ENCODE results near the gene ITGA2. TPM values are rescaled to one million over a fixed set of nuclear protein-coding genes. Genes with fewer than 3 reads are reported as not detected.

ITGA2 gene
- total and polyA plus RNA-seq, 5 donors from 2014 or later, result 0.03 to 0.42 (median 0.06) TPM

- no peak for DNase-seq
- no peaks in the 10 kb centered on the region for H3K9me3 ChIP-seq (ENCODE audit: control insufficient read depth in 2 of 2, low read length in 2 of 2)
- no peak overlapping the region for H3K27ac Mint-ChIP-seq
- H3K9me3 Mint-ChIP-seq, result no peaks in the 10 kb centered on the region
- H3K27ac ChIP-seq (ENCODE audit: insufficient read depth, low read length, poor library complexity, severe bottlenecking), result no peak overlapping the region
- no peaks in the 10 kb centered on the region for H3K36me3 ChIP-seq (ENCODE audit: control insufficient read depth, insufficient read depth, low read length)
- H3K27me3 Mint-ChIP-seq, result peaks cover 17% of the 10 kb centered on the region
- H3K4me1 ChIP-seq (ENCODE audit: control insufficient read depth, insufficient read depth, low read length, poor library complexity, severe bottlenecking), result no peaks in the 10 kb centered on the region
- H3K4me3 ChIP-seq (ENCODE audit: low read depth, low read length), result no peak overlapping the region
- ATAC-seq (ENCODE audit: low read depth in 2 of 2), result no peak
- H3K4me3 Mint-ChIP-seq, result no peak overlapping the region
- H3K27me3 ChIP-seq (ENCODE audit: control insufficient read depth, insufficient read depth, low read length), result no peaks in the 10 kb centered on the region
- H3K4me1 Mint-ChIP-seq, result peaks cover 5 to 30% (median 7%) of the 10 kb centered on the region in 4 donors
- no peaks in the 10 kb centered on the region for H3K36me3 Mint-ChIP-seq
Measured at GRCh38 chr5:53009816-53010215, 20.7 kb downstream of the ITGA2 start.

DNA sequence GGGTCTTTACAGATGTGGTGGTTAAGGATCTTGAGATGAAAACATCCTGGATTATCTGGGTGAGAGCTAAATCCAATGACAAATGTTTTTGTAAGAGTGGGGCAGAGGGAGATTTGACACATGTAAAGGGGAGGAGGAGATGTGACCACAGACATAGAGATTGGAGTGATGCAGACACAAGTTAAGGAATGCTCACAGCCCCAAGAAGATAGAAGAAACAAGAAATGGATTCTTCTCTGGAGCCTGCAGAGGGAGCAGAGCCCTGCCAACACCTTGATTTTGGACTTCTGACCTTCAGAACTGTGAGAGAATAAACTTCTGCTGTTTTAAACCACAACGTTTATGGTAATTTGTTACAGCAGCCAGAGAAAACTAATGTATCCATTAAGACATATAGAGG, 21.7 kb downstream of the ITGA2 start:
- DNase-seq, result no peak
- ATAC-seq (ENCODE audit: low read depth in 2 of 2), result no peak
- H3K4me1 Mint-ChIP-seq, result peaks cover 4 to 32% (median 7%) of the 10 kb centered on the region in 4 donors
- H3K36me3 Mint-ChIP-seq, result no peaks in the 10 kb centered on the region
- H3K9me3 Mint-ChIP-seq, result peaks cover 0 to 2% (median 0%) of the 10 kb centered on the region in 7 donors
- peaks cover 26% of the 10 kb centered on the region for H3K27me3 Mint-ChIP-seq
- Histone ChIP-seq H3K9me3 (ENCODE audit: control insufficient read depth in 2 of 2, low read length in 2 of 2) (no peaks in the 10 kb centered on the region), H3K27ac (ENCODE audit: insufficient read depth, low read length, poor library complexity, severe bottlenecking) (no peak overlapping the region), H3K4me3 (ENCODE audit: low read depth, low read length) (no peak overlapping the region), H3K27me3 (ENCODE audit: control insufficient read depth, insufficient read depth, low read length) (peaks cover 3% of the 10 kb centered on the region), H3K36me3 (ENCODE audit: control insufficient read depth, insufficient read depth, low read length) (no peaks in the 10 kb centered on the region), H3K4me1 (ENCODE audit: control insufficient read depth, insufficient read depth, low read length, poor library complexity, severe bottlenecking) (no peaks in the 10 kb centered on the region)
- no peak overlapping the region for H3K27ac Mint-ChIP-seq
- no peak overlapping the region for H3K4me3 Mint-ChIP-seq

- DNase-seq (no peak), ATAC-seq (ENCODE audit: low read depth in 2 of 2) (no peak)
- H3K9me3 ChIP-seq (ENCODE audit: control insufficient read depth in 2 of 2, low read length in 2 of 2), result no peaks in the 10 kb centered on the region
- Mint-ChIP-seq H3K36me3 (no peaks in the 10 kb centered on the region), H3K4me1 (peaks cover 4 to 32% (median 7%) of the 10 kb centered on the region in 4 donors), H3K27me3 (peaks cover 30% of the 10 kb centered on the region), H3K9me3 (peaks cover 0 to 2% (median 0%) of the 10 kb centered on the region in 7 donors), H3K4me3 (no peak overlapping the region), H3K27ac (no peak overlapping the region)
- H3K4me1 ChIP-seq (ENCODE audit: control insufficient read depth, insufficient read depth, low read length, poor library complexity, severe bottlenecking), result no peaks in the 10 kb centered on the region
- no peaks in the 10 kb centered on the region for H3K36me3 ChIP-seq (ENCODE audit: control insufficient read depth, insufficient read depth, low read length)
- no peak overlapping the region for H3K4me3 ChIP-seq (ENCODE audit: low read depth, low read length)
- no peak overlapping the region for H3K27ac ChIP-seq (ENCODE audit: insufficient read depth, low read length, poor library complexity, severe bottlenecking)
- H3K27me3 ChIP-seq (ENCODE audit: control insufficient read depth, insufficient read depth, low read length), result peaks cover 6% of the 10 kb centered on the region
Measured at GRCh38 chr5:53011233-53011632, 22.1 kb downstream of the ITGA2 start.

GRCh38 chr5:53013857-53014256, 24.7 kb downstream of the ITGA2 start:
- no peak overlapping the region for H3K27ac ChIP-seq (ENCODE audit: insufficient read depth, low read length, poor library complexity, severe bottlenecking)
- H3K4me1 Mint-ChIP-seq, result peaks cover 0 to 20% (median 3%) of the 10 kb centered on the region in 4 donors
- DNase-seq (no peak), ATAC-seq (ENCODE audit: low read depth in 2 of 2) (no peak)
- H3K27ac Mint-ChIP-seq, result no peak overlapping the region
- no peaks in the 10 kb centered on the region for H3K4me1 ChIP-seq (ENCODE audit: control insufficient read depth, insufficient read depth, low read length, poor library complexity, severe bottlenecking)
- H3K9me3 ChIP-seq (ENCODE audit: control insufficient read depth in 2 of 2, low read length in 2 of 2), result no peaks in the 10 kb centered on the region
- H3K27me3 ChIP-seq (ENCODE audit: control insufficient read depth, insufficient read depth, low read length), result peaks cover 6% of the 10 kb centered on the region
- peaks cover 39% of the 10 kb centered on the region for H3K27me3 Mint-ChIP-seq
- no peaks in the 10 kb centered on the region for H3K36me3 Mint-ChIP-seq
- H3K36me3 ChIP-seq (ENCODE audit: control insufficient read depth, insufficient read depth, low read length), result no peaks in the 10 kb centered on the region
- peaks cover 0 to 2% (median 0%) of the 10 kb centered on the region in 7 donors for H3K9me3 Mint-ChIP-seq
- H3K4me3 Mint-ChIP-seq, result no peak overlapping the region
- H3K4me3 ChIP-seq (ENCODE audit: low read depth, low read length), result no peak overlapping the region

DNA sequence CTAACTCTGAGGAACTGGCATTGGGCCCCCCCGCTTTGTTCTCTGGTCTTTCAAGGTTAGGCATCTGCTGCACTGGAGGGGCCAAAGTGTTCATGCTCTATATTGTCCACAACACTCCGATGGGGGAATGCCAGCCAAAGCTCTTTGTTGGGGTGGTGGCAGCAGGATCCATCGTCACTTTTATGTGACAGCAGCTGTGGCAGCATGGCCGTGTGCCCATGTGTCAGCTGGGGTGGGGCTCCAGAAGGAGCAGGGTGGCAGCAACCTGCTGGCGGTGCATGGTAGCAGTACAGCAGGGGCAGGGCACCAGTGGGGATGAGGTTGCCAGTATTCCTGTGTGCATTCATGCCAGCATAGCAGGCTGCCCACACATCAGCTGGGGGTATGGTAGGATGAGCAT, 28.2 kb downstream of the ITGA2 start:
- Mint-ChIP-seq H3K4me1 (peaks cover 0 to 16% (median 3%) of the 10 kb centered on the region in 4 donors), H3K27me3 (peaks cover 39% of the 10 kb centered on the region), H3K27ac (no peak overlapping the region), H3K9me3 (peaks cover 0 to 2% (median 0%) of the 10 kb centered on the region in 7 donors), H3K4me3 (no peak overlapping the region), H3K36me3 (no peaks in the 10 kb centered on the region)
- Histone ChIP-seq H3K27me3 (ENCODE audit: control insufficient read depth, insufficient read depth, low read length) (peaks cover 6% of the 10 kb centered on the region), H3K4me1 (ENCODE audit: control insufficient read depth, insufficient read depth, low read length, poor library complexity, severe bottlenecking) (no peaks in the 10 kb centered on the region), H3K9me3 (ENCODE audit: control insufficient read depth in 2 of 2, low read length in 2 of 2) (no peaks in the 10 kb centered on the region), H3K27ac (ENCODE audit: insufficient read depth, low read length, poor library complexity, severe bottlenecking) (no peak overlapping the region), H3K36me3 (ENCODE audit: control insufficient read depth, insufficient read depth, low read length) (no peaks in the 10 kb centered on the region), H3K4me3 (ENCODE audit: low read depth, low read length) (no peak overlapping the region)
- ATAC-seq (ENCODE audit: low read depth in 2 of 2) (no peak), DNase-seq (no peak)

GRCh38 chr5:53017794-53018391, 28.7 kb downstream of the ITGA2 start:
- Mint-ChIP-seq H3K27me3 (peaks cover 38% of the 10 kb centered on the region), H3K9me3 (peaks cover 0 to 2% (median 0%) of the 10 kb centered on the region in 7 donors), H3K4me3 (no peak overlapping the region), H3K36me3 (no peaks in the 10 kb centered on the region), H3K27ac (no peak overlapping the region), H3K4me1 (peaks cover 0 to 16% (median 3%) of the 10 kb centered on the region in 4 donors)
- DNase-seq, result no peak
- ATAC-seq (ENCODE audit: low read depth in 2 of 2), result no peak
- no peaks in the 10 kb centered on the region for H3K4me1 ChIP-seq (ENCODE audit: control insufficient read depth, insufficient read depth, low read length, poor library complexity, severe bottlenecking)
- H3K27ac ChIP-seq (ENCODE audit: insufficient read depth, low read length, poor library complexity, severe bottlenecking), result no peak overlapping the region
- H3K4me3 ChIP-seq (ENCODE audit: low read depth, low read length), result no peak overlapping the region
- H3K36me3 ChIP-seq (ENCODE audit: control insufficient read depth, insufficient read depth, low read length), result no peaks in the 10 kb centered on the region
- no peaks in the 10 kb centered on the region for H3K9me3 ChIP-seq (ENCODE audit: control insufficient read depth in 2 of 2, low read length in 2 of 2)
- peaks cover 6% of the 10 kb centered on the region for H3K27me3 ChIP-seq (ENCODE audit: control insufficient read depth, insufficient read depth, low read length)

GRCh38 chr5:53019320-53019719, 30.2 kb downstream of the ITGA2 start:
- DNase-seq (no peak), ATAC-seq (ENCODE audit: low read depth in 2 of 2) (no peak)
- Histone ChIP-seq H3K27ac (ENCODE audit: insufficient read depth, low read length, poor library complexity, severe bottlenecking) (no peak overlapping the region), H3K36me3 (ENCODE audit: control insufficient read depth, insufficient read depth, low read length) (no peaks in the 10 kb centered on the region), H3K4me1 (ENCODE audit: control insufficient read depth, insufficient read depth, low read length, poor library complexity, severe bottlenecking) (no peaks in the 10 kb centered on the region), H3K9me3 (ENCODE audit: control insufficient read depth in 2 of 2, low read length in 2 of 2) (no peaks in the 10 kb centered on the region), H3K27me3 (ENCODE audit: control insufficient read depth, insufficient read depth, low read length) (peaks cover 6% of the 10 kb centered on the region), H3K4me3 (ENCODE audit: low read depth, low read length) (no peak overlapping the region)
- Mint-ChIP-seq H3K4me3 (no peak overlapping the region), H3K36me3 (no peaks in the 10 kb centered on the region), H3K4me1 (peaks cover 0 to 12% (median 3%) of the 10 kb centered on the region in 4 donors), H3K27ac (no peak overlapping the region), H3K9me3 (peaks cover 0 to 2% (median 0%) of the 10 kb centered on the region in 7 donors), H3K27me3 (peaks cover 27% of the 10 kb centered on the region)

DNA sequence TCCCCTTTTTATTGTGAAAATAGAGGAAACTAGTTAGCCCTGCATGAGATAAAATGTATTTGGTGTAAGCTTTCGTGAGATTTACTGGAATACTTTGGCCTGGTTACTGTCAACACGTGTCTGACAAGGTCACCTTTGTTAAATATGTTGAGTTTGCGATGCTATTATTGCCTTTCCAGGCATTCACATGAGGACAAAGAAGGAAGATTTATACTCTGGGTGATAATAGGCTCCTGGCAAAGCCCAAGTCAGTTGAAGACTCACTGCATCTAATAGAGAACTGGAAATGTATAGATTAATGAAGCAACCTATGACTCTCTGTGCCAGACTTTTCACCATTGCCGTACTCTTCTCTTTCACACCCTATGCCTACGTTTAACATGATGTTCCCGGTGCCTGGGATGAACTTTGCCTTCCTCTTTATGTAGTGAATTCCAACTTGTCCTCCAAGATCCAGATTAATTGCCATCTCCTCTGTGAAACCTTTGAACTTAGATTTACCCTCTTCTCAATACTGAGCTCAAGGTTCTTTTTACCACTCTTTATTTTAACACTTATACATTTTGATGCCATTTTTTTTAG, 33.9 kb downstream of the ITGA2 start:
- Histone ChIP-seq H3K27me3 (ENCODE audit: control insufficient read depth, insufficient read depth, low read length) (no peaks in the 10 kb centered on the region), H3K27ac (ENCODE audit: insufficient read depth, low read length, poor library complexity, severe bottlenecking) (no peak overlapping the region), H3K9me3 (ENCODE audit: control insufficient read depth in 2 of 2, low read length in 2 of 2) (no peaks in the 10 kb centered on the region), H3K4me1 (ENCODE audit: control insufficient read depth, insufficient read depth, low read length, poor library complexity, severe bottlenecking) (no peaks in the 10 kb centered on the region), H3K36me3 (ENCODE audit: control insufficient read depth, insufficient read depth, low read length) (no peaks in the 10 kb centered on the region), H3K4me3 (ENCODE audit: low read depth, low read length) (no peak overlapping the region)
- ATAC-seq (ENCODE audit: low read depth in 2 of 2), result no peak
- H3K27me3 Mint-ChIP-seq, result peaks cover 4% of the 10 kb centered on the region
- DNase-seq, result no peak
- no peak overlapping the region for H3K27ac Mint-ChIP-seq
- no peak overlapping the region for H3K4me3 Mint-ChIP-seq
- no peaks in the 10 kb centered on the region for H3K9me3 Mint-ChIP-seq
- no peaks in the 10 kb centered on the region for H3K36me3 Mint-ChIP-seq
- H3K4me1 Mint-ChIP-seq, result no peaks in the 10 kb centered on the region

Measured in CD4-positive, CD25-positive, alpha-beta regulatory T cell (primary cell).